SU-DHL-6 (cell line): ENCODE measurements around the gene LTBP1.

Source experiments
- H2AFZ ChIP-seq: fragments of 200-600 bp; sonication (generic); 2 replicates; pipeline ENCODE4 v1.6.1; 2014; ENCODE audit warnings: low read depth, mild to moderate bottlenecking, moderate library complexity, mixed read lengths, antibody characterized with exemption, low read length; ENCODE audit not compliant: severe bottlenecking
- H3F3A ChIP-seq: fragments of 200-600 bp; shearing (Covaris generic); 2 replicates; pipeline ENCODE4 v1.6.0; 2016; ENCODE audit warnings: antibody characterized with exemption, mild to moderate bottlenecking; ENCODE audit not compliant: insufficient read depth
- H3K27ac ChIP-seq: fragments of 200-600 bp; sonication (generic); 2 replicates; pipeline ENCODE4 v1.5.1; 2016; ENCODE audit warnings: low read depth, mild to moderate bottlenecking, low read length, moderate library complexity, mixed read lengths
- H3K27me3 ChIP-seq: fragments of 200-600 bp; sonication (generic), shearing (Covaris generic); 2 replicates; pipeline ENCODE4 v1.6.0; 2014; ENCODE audit warnings: mild to moderate bottlenecking, low read length
- H3K36me3 ChIP-seq: fragments of 200-600 bp; sonication (generic); 2 replicates; pipeline ENCODE4 v1.6.1; 2014; ENCODE audit warnings: mild to moderate bottlenecking, low read length, mixed read lengths
- H3K4me2 ChIP-seq: fragments of 300-600, 200-600 bp; shearing (Covaris generic), sonication (generic); 2 replicates; pipeline ENCODE4 v1.6.0; 2014; ENCODE audit warnings: low read length, low read depth, mild to moderate bottlenecking; ENCODE audit not compliant: poor library complexity, severe bottlenecking
- H3K4me3 ChIP-seq: fragments of 200-600 bp; sonication (generic); 2 replicates; pipeline ENCODE4 v1.5.1; 2014; ENCODE audit warnings: antibody characterized with exemption, low read length, mild to moderate bottlenecking, mixed read lengths; ENCODE audit not compliant: insufficient read depth, poor library complexity, severe bottlenecking
- H3K79me2 ChIP-seq: fragments of 200-600 bp; sonication (generic); 2 replicates; pipeline ENCODE4 v1.6.1; 2014; ENCODE audit warnings: mild to moderate bottlenecking, low read length, moderate library complexity; ENCODE audit not compliant: insufficient read depth
- H3K9ac ChIP-seq: fragments of 200-600 bp; sonication (generic); 2 replicates; pipeline ENCODE4 v1.7.0; 2014; ENCODE audit warnings: mild to moderate bottlenecking, low read length
- H3K9me2 ChIP-seq: fragments of 200-600 bp; sonication (generic); replicated peaks from 2 replicates; pipeline ENCODE4 v1.6.1; 2014; ENCODE audit warnings: low read length; ENCODE audit not compliant: insufficient read depth
- H3K9me3 ChIP-seq: fragments of 200-600 bp; sonication (generic); 2 replicates; pipeline ENCODE4 v1.6.1; 2014; ENCODE audit warnings: low read length, mixed read lengths; ENCODE audit not compliant: insufficient read depth
- H4K20me1 ChIP-seq: fragments of 200-600 bp; sonication (generic); 2 replicates; pipeline ENCODE4 v1.6.1; 2014; ENCODE audit warnings: low read depth, mild to moderate bottlenecking, antibody characterized with exemption, low read length, moderate library complexity, mixed read lengths
- EZH2phosphoT487 ChIP-seq: fragments of 200-600 bp; sonication (generic), shearing (Covaris generic); conservative IDR thresholded peaks from 2 replicates; pipeline ENCODE4 v1.6.1; 2018; ENCODE audit warnings: mild to moderate bottlenecking, antibody characterized with exemption, low read length, moderate library complexity, mixed read lengths
- TF ChIP-seq, protein P1 (sequence below): fragments of 200-600 bp; sonication (generic); IDR thresholded peaks from one replicate; pipeline ENCODE4 v1.5.1; 2017; ENCODE audit warnings: antibody characterized with exemption, mild to moderate bottlenecking, low read length, moderate library complexity; ENCODE audit not compliant: insufficient read depth, poor library complexity, severe bottlenecking

The LTBP1 gene

GRCh38 chr2:33000986-33001385 is 54.2 kb downstream of the LTBP1 start:
- no peaks in the 10 kb centered on the region for H3K27me3 ChIP-seq
- TF ChIP-seq EZH2phosphoT487, result no peak
- TF ChIP-seq, protein P1, sequence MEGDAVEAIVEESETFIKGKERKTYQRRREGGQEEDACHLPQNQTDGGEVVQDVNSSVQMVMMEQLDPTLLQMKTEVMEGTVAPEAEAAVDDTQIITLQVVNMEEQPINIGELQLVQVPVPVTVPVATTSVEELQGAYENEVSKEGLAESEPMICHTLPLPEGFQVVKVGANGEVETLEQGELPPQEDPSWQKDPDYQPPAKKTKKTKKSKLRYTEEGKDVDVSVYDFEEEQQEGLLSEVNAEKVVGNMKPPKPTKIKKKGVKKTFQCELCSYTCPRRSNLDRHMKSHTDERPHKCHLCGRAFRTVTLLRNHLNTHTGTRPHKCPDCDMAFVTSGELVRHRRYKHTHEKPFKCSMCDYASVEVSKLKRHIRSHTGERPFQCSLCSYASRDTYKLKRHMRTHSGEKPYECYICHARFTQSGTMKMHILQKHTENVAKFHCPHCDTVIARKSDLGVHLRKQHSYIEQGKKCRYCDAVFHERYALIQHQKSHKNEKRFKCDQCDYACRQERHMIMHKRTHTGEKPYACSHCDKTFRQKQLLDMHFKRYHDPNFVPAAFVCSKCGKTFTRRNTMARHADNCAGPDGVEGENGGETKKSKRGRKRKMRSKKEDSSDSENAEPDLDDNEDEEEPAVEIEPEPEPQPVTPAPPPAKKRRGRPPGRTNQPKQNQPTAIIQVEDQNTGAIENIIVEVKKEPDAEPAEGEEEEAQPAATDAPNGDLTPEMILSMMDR, result no peak
- no peak overlapping the region for H3K27ac ChIP-seq
- H2AFZ ChIP-seq, result no peak overlapping the region
- H3K9me3 ChIP-seq, result no peaks in the 10 kb centered on the region
- H3K9ac ChIP-seq, result no peak overlapping the region
- H3K4me3 ChIP-seq, result no peak overlapping the region
- no peak overlapping the region for H3K4me2 ChIP-seq
- no peaks in the 10 kb centered on the region for H3K36me3 ChIP-seq
- peaks cover 3% of the 10 kb centered on the region; the same call in 1 of the 2 replicates for H4K20me1 ChIP-seq
- H3K9me2 ChIP-seq, result no peaks in the 10 kb centered on the region
- peaks cover 96% of the 10 kb centered on the region for H3K79me2 ChIP-seq
- no peaks in the 10 kb centered on the region for H3F3A ChIP-seq

DNA sequence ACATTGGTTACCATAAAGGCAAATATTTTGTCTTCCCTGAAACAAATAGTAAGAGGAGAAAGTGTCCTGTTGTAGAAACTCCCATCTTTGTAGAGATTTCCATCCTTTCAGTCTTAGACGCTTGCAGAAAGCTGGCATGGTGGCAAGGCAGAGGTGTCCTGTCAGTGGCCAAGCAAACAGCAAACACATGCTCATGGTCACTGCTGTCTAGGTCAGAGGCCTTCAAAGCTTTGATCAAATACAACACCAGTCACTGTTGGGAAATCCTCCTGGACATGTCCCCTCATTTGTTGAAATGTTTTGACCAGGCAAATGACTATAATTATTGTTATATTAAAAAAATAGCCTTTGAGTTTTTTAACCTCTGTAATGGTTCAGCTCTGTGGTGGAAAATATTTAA is 55.1 kb downstream of the LTBP1 start:
- Histone ChIP-seq H4K20me1 (peaks cover 2% of the 10 kb centered on the region; the same call in 1 of the 2 replicates), H3K9me3 (no peaks in the 10 kb centered on the region), H3K9me2 (no peaks in the 10 kb centered on the region), H3K4me3 (no peak overlapping the region), H3K27me3 (no peaks in the 10 kb centered on the region), H3K27ac (no peak overlapping the region), H3K36me3 (no peaks in the 10 kb centered on the region), H2AFZ (no peak overlapping the region), H3K79me2 (peaks cover 96% of the 10 kb centered on the region), H3F3A (no peaks in the 10 kb centered on the region), H3K4me2 (no peak overlapping the region), H3K9ac (no peak overlapping the region)
- no peak for TF ChIP-seq EZH2phosphoT487
- TF ChIP-seq, protein P1, result no peak

GRCh38 chr2:33002863-33003262 is 56.1 kb downstream of the LTBP1 start:
- Histone ChIP-seq H3F3A (no peaks in the 10 kb centered on the region), H3K79me2 (peaks cover 96% of the 10 kb centered on the region), H3K4me2 (no peak overlapping the region), H3K27ac (no peak overlapping the region), H2AFZ (no peak overlapping the region), H3K9ac (no peak overlapping the region), H3K9me3 (no peaks in the 10 kb centered on the region), H3K27me3 (no peaks in the 10 kb centered on the region), H4K20me1 (peaks cover 4% of the 10 kb centered on the region; the same call in 1 of the 2 replicates), H3K4me3 (no peak overlapping the region), H3K9me2 (no peaks in the 10 kb centered on the region), H3K36me3 (no peaks in the 10 kb centered on the region; the same call in 1 of the 2 replicates)
- no peak for TF ChIP-seq EZH2phosphoT487
- TF ChIP-seq, protein P1, result no peak

- Histone ChIP-seq H3K27me3 (no peaks in the 10 kb centered on the region), H3K9ac (no peak overlapping the region), H3K9me3 (no peaks in the 10 kb centered on the region), H3K4me2 (no peak overlapping the region), H3K9me2 (no peaks in the 10 kb centered on the region), H2AFZ (no peak overlapping the region), H3K27ac (no peak overlapping the region), H3K4me3 (no peak overlapping the region), H3K36me3 (no peaks in the 10 kb centered on the region; the same call in 1 of the 2 replicates), H4K20me1 (peaks cover 9% of the 10 kb centered on the region; the same call in 1 of the 2 replicates), H3K79me2 (peaks cover 98% of the 10 kb centered on the region), H3F3A (no peaks in the 10 kb centered on the region)
- TF ChIP-seq, protein P1, result no peak
- TF ChIP-seq EZH2phosphoT487, result no peak
Measured at GRCh38 chr2:33005057-33005456, 58.3 kb downstream of the LTBP1 start.
